H1 (cell line): ENCODE results near the gene MAPKAP1. TPM values are rescaled to one million over a fixed set of nuclear protein-coding genes. Genes with fewer than 3 reads are reported as not detected.

Source experiments
- ASH2L ChIP-seq: fragments of 200-600, 300-600 bp; sonication (generic); IDR thresholded peaks from one replicate; pipeline ENCODE4 v1.7.1; 2017; ENCODE audit warnings: low read length
- CBX8 ChIP-seq: fragments of 300-800, 300-1000 bp; sonication (generic); IDR thresholded peaks from 2 replicates; pipeline ENCODE4 v1.7.1; 2016; ENCODE audit warnings: low read depth, low read length, borderline replicate concordance
- PHF8 ChIP-seq: fragments of 200-600 bp; sonication (generic); conservative IDR thresholded peaks from 2 replicates; pipeline ENCODE4 v1.7.1; 2012; ENCODE audit warnings: low read depth, mild to moderate bottlenecking, inconsistent platforms, low read length, moderate library complexity
- RBBP5 ChIP-seq: IDR thresholded peaks from 2 replicates; pipeline ENCODE4 v1.7.1; 2012; ENCODE audit warnings: low read depth, mild to moderate bottlenecking, inconsistent platforms, low read length, moderate library complexity, borderline replicate concordance
- RFX5 ChIP-seq: IDR thresholded peaks from 2 replicates; pipeline ENCODE4 v1.6.1; 2011; ENCODE audit warnings: low read depth, low read length, improper control_type of control experiment, borderline replicate concordance
- SAP30 ChIP-seq: fragments of 300-600 bp; sonication (generic); IDR thresholded peaks from 2 replicates; pipeline ENCODE4 v1.7.1; 2012; ENCODE audit warnings: low read length, moderate library complexity, mild to moderate bottlenecking, inconsistent platforms; ENCODE audit not compliant: insufficient read depth, insufficient replicate concordance
- SIN3A ChIP-seq, 2 experiments: IDR thresholded peaks in 1 of 2; conservative IDR thresholded peaks in 1 of 2; 2 replicates each; pipeline ENCODE4 v1.6.1; 2011 to 2012; ENCODE audit warnings: low read length in 2 of 2, improper control_type of control experiment in 1 of 2, low read depth in 1 of 2, mild to moderate bottlenecking in 1 of 2
- polyA plus RNA-seq, 7 experiments: library from polyadenylated mRNA; depleted of rRNA in 3 of 7; stranded (reverse) in 5 of 7; unstranded in 2 of 7; fragments of >200 nt in 5 of 7; fragments of 200-250 nt in 2 of 7; gene quantifications; 1 replicate in 5 of 7; 2 replicates in 1 of 7; 4 replicates in 1 of 7; pipeline versions ENCODE4 v1.2.1 to v1.2.3, GENCODE V29; 2011 to 2013; ENCODE audit warnings: missing spikeins in 2 of 7, mixed read lengths in 2 of 7
- total RNA-seq: library from RNA; stranded (reverse); fragmentation: NEBNext Ultra II Directional; extraction: Animal tissue kit (Norgen Biotek cat#: 25700); gene quantifications from 2 replicates; pipeline ENCODE4 v1.2.1, GENCODE V29; 2021
- TF ChIP-seq, protein P1 (sequence below): IDR thresholded peaks from 2 replicates; pipeline ENCODE4 v1.6.1; 2012; ENCODE audit warnings: low read length, inconsistent platforms

MAPKAP1 gene
- total and polyA plus RNA-seq, 2 of the 8 experiments (the other 6 are each of a cell fraction or from before 2014, with no cell fraction given) = 79.2 to 140 TPM

DNA sequence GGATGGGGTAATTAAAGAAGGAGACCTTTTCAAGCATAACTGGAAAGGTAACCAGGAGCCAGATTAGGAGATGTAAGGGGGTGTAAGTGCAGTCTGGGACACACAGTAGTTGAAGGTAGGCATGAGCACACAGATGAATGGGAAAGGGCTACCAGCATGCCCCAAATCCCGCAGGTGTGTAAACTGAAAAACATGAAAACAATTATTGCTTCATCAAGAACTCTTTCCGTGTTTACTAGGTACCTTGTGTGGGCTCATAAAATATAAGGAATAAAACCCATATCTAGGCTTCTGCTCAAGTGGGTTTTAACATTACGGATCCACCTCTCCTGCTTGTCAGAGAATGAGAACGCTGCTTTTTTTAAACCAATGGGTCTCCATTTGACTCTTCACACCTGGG is 1.1 kb downstream of the MAPKAP1 start (continued):
- TF ChIP-seq, protein P1, sequence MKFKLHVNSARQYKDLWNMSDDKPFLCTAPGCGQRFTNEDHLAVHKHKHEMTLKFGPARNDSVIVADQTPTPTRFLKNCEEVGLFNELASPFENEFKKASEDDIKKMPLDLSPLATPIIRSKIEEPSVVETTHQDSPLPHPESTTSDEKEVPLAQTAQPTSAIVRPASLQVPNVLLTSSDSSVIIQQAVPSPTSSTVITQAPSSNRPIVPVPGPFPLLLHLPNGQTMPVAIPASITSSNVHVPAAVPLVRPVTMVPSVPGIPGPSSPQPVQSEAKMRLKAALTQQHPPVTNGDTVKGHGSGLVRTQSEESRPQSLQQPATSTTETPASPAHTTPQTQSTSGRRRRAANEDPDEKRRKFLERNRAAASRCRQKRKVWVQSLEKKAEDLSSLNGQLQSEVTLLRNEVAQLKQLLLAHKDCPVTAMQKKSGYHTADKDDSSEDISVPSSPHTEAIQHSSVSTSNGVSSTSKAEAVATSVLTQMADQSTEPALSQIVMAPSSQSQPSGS = no peak
- TF ChIP-seq CBX8 (no peak), PHF8 (no peak), SIN3A (conservative IDR thresholded peaks at IDR 0.05 in 1 of 2, IDR thresholded peaks at IDR 0.05 in 1 of 2; ENCODE audit: low read depth in 1 of 2, low read length in 2 of 2) (no peak), SAP30 (no peak), RBBP5 (no peak), ASH2L (no peak), RFX5 (no peak)
- TF ChIP-seq, all 59 proteins: peak for 0
